HL-60 (cell line): ENCODE results near the gene SERTAD3.

ENCODE experiments used
- DNase-seq, 2 experiments: peaks; one replicate each; pipeline ENCODE4 v3.0.0-alpha.2; 2010 to 2020; ENCODE audit warnings: low read depth in 1 of 2, low spot score in 1 of 2
- H3K27ac ChIP-seq: fragments of 250-450 bp; sonication (Bioruptor Pico); replicated peaks from 2 replicates; pipeline ENCODE4 v1.5.1; 2020; ENCODE audit warnings: mild to moderate bottlenecking, moderate library complexity
- H3K27me3 ChIP-seq: fragments of 250-450 bp; sonication (Bioruptor Pico); 2 replicates; pipeline ENCODE4 v1.5.1; 2021; ENCODE audit warnings: mild to moderate bottlenecking, moderate library complexity; ENCODE audit not compliant: insufficient read depth, poor library complexity, severe bottlenecking
- H3K4me3 ChIP-seq: replicated peaks from 2 replicates; pipeline ENCODE4 v1.5.1; 2011; ENCODE audit warnings: mild to moderate bottlenecking, control low read depth, low read length; ENCODE audit not compliant: insufficient read depth
- CTCF ChIP-seq: IDR thresholded peaks from one replicate; pipeline ENCODE4 v1.5.1; 2011; ENCODE audit warnings: low read length, control low read depth, inconsistent platforms; ENCODE audit not compliant: insufficient read depth
- GABPA ChIP-seq: IDR thresholded peaks from 2 replicates; pipeline ENCODE4 v1.6.1; 2012; ENCODE audit warnings: low read depth
- POLR2AphosphoS5 ChIP-seq: IDR thresholded peaks from 2 replicates; pipeline ENCODE4 v1.6.1; 2012; ENCODE audit warnings: low read depth
- REST ChIP-seq: IDR thresholded peaks from 2 replicates; pipeline ENCODE4 v1.6.1; 2012; ENCODE audit warnings: low read depth; ENCODE audit not compliant: insufficient replicate concordance
- SPI1 ChIP-seq: IDR thresholded peaks from 2 replicates; pipeline ENCODE4 v1.6.1; 2012; ENCODE audit warnings: low read depth, mild to moderate bottlenecking, borderline replicate concordance

Gene SERTAD3

GRCh38 chr19:40413291-40413845 is 30.8 kb downstream of the SERTAD3 start, which contains the start of gene PRX:
Gene PRX, minus strand, starts transcription at chr19:40413378. Its CDS starts 5,446 bp downstream, at chr19:40407932.
- TF ChIP-seq SPI1: no peak
- H3K27me3 ChIP-seq: no peaks in the 10 kb centered on the region
- no peak for DNase-seq
- no peak within 1 kb of the TSS for H3K27ac ChIP-seq
- no peak within 1 kb of the TSS for H3K4me3 ChIP-seq

DNA sequence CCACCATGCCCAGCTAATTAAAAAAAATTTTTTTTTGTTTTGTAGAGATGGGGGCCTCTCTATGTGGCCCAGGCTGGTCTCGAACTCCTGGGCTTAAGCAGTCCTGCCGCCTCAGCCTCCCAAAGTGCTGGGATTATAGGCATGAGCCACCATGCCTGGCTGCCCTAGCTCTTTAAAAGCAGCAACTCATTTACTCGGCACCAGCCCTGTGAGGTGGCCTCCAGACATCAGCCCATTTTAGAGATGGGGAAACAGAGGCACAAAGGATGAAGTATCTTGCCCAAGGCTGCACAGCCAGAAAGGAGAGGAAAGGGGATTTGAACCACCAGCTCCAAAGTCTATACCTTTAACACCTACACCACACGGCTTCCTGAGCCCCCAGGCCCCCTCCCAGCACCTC is 31.3 kb downstream of the SERTAD3 start:
- no peak for DNase-seq
- Histone ChIP-seq H3K4me3 (no peak overlapping the region), H3K27ac (no peak overlapping the region), H3K27me3 (no peaks in the 10 kb centered on the region)
- TF ChIP-seq POLR2AphosphoS5 (no peak), CTCF (no peak), GABPA (no peak), REST (no peak), SPI1 (no peak)

DNA sequence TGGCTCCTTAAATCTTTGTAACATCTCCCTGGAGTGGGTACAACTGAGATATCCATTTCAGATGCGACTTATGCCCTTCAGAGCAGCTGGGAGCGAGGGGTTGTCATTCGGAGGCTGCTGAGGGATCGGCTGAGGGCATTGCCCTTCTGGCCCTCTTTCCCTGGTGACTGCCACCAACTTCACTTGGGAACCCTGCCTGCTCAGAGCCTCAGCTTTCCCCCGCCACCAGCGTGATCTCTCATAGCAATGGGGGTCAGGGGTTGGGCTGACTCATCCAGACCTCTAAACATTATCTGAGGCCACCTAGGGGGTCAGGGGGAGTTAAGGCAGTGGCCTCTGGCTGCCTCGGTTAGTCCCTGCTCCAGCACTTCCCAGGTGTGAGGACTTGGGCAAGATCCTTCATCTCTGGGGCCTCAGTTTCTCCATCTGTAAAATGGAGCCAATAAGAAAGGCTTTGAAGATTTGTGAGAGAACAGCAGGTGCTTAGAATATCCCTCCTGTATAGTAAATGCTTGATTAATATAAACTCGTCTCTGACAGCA is 32.1 kb downstream of the SERTAD3 start:
- no peak overlapping the region for H3K4me3 ChIP-seq
- no peak for DNase-seq
- no peaks in the 10 kb centered on the region for H3K27me3 ChIP-seq
- TF ChIP-seq REST (no peak), POLR2AphosphoS5 (no peak), CTCF (no peak), SPI1 (no peak), GABPA (no peak)
- no peak overlapping the region for H3K27ac ChIP-seq

GRCh38 chr19:40411125-40411842 is 32.9 kb downstream of the SERTAD3 start:
- Histone ChIP-seq H3K27me3 (no peaks in the 10 kb centered on the region), H3K4me3 (no peak overlapping the region), H3K27ac (no peak overlapping the region)
- TF ChIP-seq REST (no peak), GABPA (no peak), POLR2AphosphoS5 (no peak), SPI1 (no peak), CTCF (no peak)
- no peak for DNase-seq
